ENCODE measurements around the gene FRMPD3. TPM values are rescaled to one million over a fixed set of nuclear protein-coding genes. Genes with fewer than 3 reads are reported as not detected.

Gene FRMPD3
- total and polyA plus RNA-seq, 3 donors from 2014 or later: 0.74 to 2.0 (median 1.5) TPM

- no peak for DNase-seq
- H3K4me3 ChIP-seq: no peak overlapping the region
Measured at GRCh38 chrX:107454302-107454701, 4.8 kb downstream of the FRMPD3 start.

GRCh38 chrX:107457289-107457688 is 7.8 kb downstream of the FRMPD3 start:
- Histone ChIP-seq H3K27ac (no peak overlapping the region), H3K27me3 (no peaks in the 10 kb centered on the region), H3K36me3 (ENCODE audit: low read depth, missing control alignments) (no peaks in the 10 kb centered on the region), H3K4me1 (no peaks in the 10 kb centered on the region), H3K9me3 (no peaks in the 10 kb centered on the region), H3K4me3 (no peak overlapping the region)
- WGBS, 2 donors: 100% methylated on average over 1 of the region's 1 CpG
- DNase-seq: no peak
- intact Hi-C loops (cut with DNase I; ENCODE audit: low total_unique reads): no loop called here
- TF ChIP-seq, protein P1, sequence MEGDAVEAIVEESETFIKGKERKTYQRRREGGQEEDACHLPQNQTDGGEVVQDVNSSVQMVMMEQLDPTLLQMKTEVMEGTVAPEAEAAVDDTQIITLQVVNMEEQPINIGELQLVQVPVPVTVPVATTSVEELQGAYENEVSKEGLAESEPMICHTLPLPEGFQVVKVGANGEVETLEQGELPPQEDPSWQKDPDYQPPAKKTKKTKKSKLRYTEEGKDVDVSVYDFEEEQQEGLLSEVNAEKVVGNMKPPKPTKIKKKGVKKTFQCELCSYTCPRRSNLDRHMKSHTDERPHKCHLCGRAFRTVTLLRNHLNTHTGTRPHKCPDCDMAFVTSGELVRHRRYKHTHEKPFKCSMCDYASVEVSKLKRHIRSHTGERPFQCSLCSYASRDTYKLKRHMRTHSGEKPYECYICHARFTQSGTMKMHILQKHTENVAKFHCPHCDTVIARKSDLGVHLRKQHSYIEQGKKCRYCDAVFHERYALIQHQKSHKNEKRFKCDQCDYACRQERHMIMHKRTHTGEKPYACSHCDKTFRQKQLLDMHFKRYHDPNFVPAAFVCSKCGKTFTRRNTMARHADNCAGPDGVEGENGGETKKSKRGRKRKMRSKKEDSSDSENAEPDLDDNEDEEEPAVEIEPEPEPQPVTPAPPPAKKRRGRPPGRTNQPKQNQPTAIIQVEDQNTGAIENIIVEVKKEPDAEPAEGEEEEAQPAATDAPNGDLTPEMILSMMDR (IDR thresholded peaks at IDR 0.05): no peak
- no peak for TF ChIP-seq POLR2A (IDR thresholded peaks at IDR 0.05)

More at GRCh38 chrX:107454302-107454701, 4.8 kb downstream of the FRMPD3 start:
- H3K27me3 ChIP-seq: no peaks in the 10 kb centered on the region
- no peak for TF ChIP-seq POLR2A (IDR thresholded peaks at IDR 0.05)
- TF ChIP-seq, protein P1 (IDR thresholded peaks at IDR 0.05): no peak
- no peak overlapping the region for H3K27ac ChIP-seq
- intact Hi-C loops (cut with DNase I; ENCODE audit: low total_unique reads): no loop called here
- no peaks in the 10 kb centered on the region for H3K36me3 ChIP-seq (ENCODE audit: low read depth, missing control alignments)
- H3K4me1 ChIP-seq: no peaks in the 10 kb centered on the region
- H3K9me3 ChIP-seq: no peaks in the 10 kb centered on the region

DNA sequence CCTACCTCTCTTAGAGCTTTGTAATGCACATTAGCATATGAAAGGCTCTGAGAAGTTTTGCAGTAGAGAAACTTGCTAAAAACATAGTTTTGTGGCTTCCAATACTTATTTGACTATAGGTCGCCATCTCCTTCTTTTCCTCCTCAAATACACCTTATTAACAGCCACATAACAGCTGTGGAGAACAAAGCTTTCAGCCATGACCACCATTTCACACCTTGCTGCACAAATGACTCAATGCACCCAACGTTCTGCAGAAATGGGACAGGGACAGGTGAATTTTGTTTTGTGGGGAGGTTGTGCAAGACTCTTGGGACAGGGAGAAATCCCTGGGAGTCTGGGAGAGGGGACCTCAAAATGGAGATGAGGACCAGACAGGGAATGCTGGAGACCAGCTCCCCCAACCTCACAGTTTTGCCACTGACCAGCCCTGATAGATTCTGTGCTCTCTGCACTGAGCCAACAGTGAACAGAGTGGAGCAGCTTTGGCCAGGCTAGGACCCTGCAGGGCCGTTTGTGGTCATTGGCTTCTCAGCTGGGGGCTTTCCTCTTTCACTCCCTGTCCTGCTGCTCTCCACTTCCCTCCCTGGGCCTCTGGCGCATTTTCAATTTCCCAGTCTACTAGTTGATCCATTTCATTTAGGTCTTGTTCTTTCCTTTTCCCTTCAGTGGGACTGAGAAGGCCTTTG is 16.6 kb downstream of the FRMPD3 start:
- intact Hi-C loops (cut with DNase I; ENCODE audit: low total_unique reads): no loop called here
- WGBS, 2 donors: 79% methylated on average over 3 to 4 of the region's 4 CpGs

GRCh38 chrX:107467271-107467670 is 17.8 kb downstream of the FRMPD3 start:
- Histone ChIP-seq H3K4me1 (no peaks in the 10 kb centered on the region), H3K27ac (no peak overlapping the region), H3K27me3 (no peaks in the 10 kb centered on the region), H3K9me3 (no peaks in the 10 kb centered on the region), H3K4me3 (no peak overlapping the region), H3K36me3 (ENCODE audit: low read depth, missing control alignments) (no peaks in the 10 kb centered on the region)
- 82 to 96% methylated on average over 2 to 4 of the region's 4 CpGs for WGBS, 2 donors
- intact Hi-C loops (cut with DNase I; ENCODE audit: low total_unique reads): no loop called here
- TF ChIP-seq POLR2A (IDR thresholded peaks at IDR 0.05): no peak
- TF ChIP-seq, protein P1 (IDR thresholded peaks at IDR 0.05): no peak
- DNase-seq: no peak

More for the DNA sequence above, 16.6 kb downstream of the FRMPD3 start:
- no peak for DNase-seq
- no peaks in the 10 kb centered on the region for H3K27me3 ChIP-seq
- TF ChIP-seq POLR2A (IDR thresholded peaks at IDR 0.05): no peak
- TF ChIP-seq, protein P1 (IDR thresholded peaks at IDR 0.05): no peak
- H3K36me3 ChIP-seq (ENCODE audit: low read depth, missing control alignments): no peaks in the 10 kb centered on the region
- no peaks in the 10 kb centered on the region for H3K4me1 ChIP-seq
- H3K4me3 ChIP-seq: no peak overlapping the region
- no peak overlapping the region for H3K27ac ChIP-seq
- H3K9me3 ChIP-seq: no peaks in the 10 kb centered on the region

GRCh38 chrX:107470198-107470597 is 20.7 kb downstream of the FRMPD3 start:
- 67% methylated on average over 2 of the region's 2 CpGs; no CpG with 5 or more reads in 1 of the 2 donors for whole genome bisulfite sequencing, 2 donors
- Histone ChIP-seq H3K27me3 (no peaks in the 10 kb centered on the region), H3K27ac (no peak overlapping the region), H3K4me3 (no peak overlapping the region), H3K9me3 (no peaks in the 10 kb centered on the region), H3K4me1 (no peaks in the 10 kb centered on the region), H3K36me3 (ENCODE audit: low read depth, missing control alignments) (no peaks in the 10 kb centered on the region)
- DNase-seq: no peak
- intact Hi-C loops (cut with DNase I; ENCODE audit: low total_unique reads): no loop called here
- TF ChIP-seq POLR2A (IDR thresholded peaks at IDR 0.05): no peak
- TF ChIP-seq, protein P1 (IDR thresholded peaks at IDR 0.05): no peak

All from testis (tissue), 3 donors.